ENCODE measurements around the gene KIAA1755.
"Not testable (repeated sequence)": the region's sequence is repeated elsewhere in the genome, so short reads cannot be mapped to it uniquely, and the experiment has no call there.

KIAA1755 gene

GRCh38 chr20:38290829-38291814 is 30.6 kb upstream of the KIAA1755 start:
- DNase-seq (ENCODE audit: low spot score): no peak

- peak; percentile 62 for DNase-seq (ENCODE audit: low spot score)
Observed at GRCh38 chr20:38286586-38287531, 26.3 kb upstream of the KIAA1755 start.

- DNase-seq (ENCODE audit: low spot score): no peak
Observed at GRCh38 chr20:38284893-38285444, 24.4 kb upstream of the KIAA1755 start.

GRCh38 chr20:38284066-38284650 is 23.6 kb upstream of the KIAA1755 start:
- not testable (repeated sequence) for DNase-seq (ENCODE audit: low spot score)

GRCh38 chr20:38283236-38283635 is 22.7 kb upstream of the KIAA1755 start:
- no peak for DNase-seq (ENCODE audit: low spot score)

GRCh38 chr20:38281176-38281915 is 20.8 kb upstream of the KIAA1755 start:
- not testable (repeated sequence) for DNase-seq (ENCODE audit: low spot score)

- DNase-seq (ENCODE audit: low spot score): no peak
Observed at GRCh38 chr20:38278763-38279162, 18.2 kb upstream of the KIAA1755 start.

GRCh38 chr20:38278131-38278530 is 17.6 kb upstream of the KIAA1755 start:
- no peak for DNase-seq (ENCODE audit: low spot score)

- no peak for DNase-seq (ENCODE audit: low spot score)
Observed at GRCh38 chr20:38277691-38278090, 17.2 kb upstream of the KIAA1755 start.

- no peak for DNase-seq (ENCODE audit: low spot score)
Observed at GRCh38 chr20:38277285-38277684, 16.8 kb upstream of the KIAA1755 start.

GRCh38 chr20:38275815-38276550 is 15.4 kb upstream of the KIAA1755 start:
- peak; percentile 33 for DNase-seq (ENCODE audit: low spot score)

- no peak for DNase-seq (ENCODE audit: low spot score)
Observed at GRCh38 chr20:38272961-38273360, 12.4 kb upstream of the KIAA1755 start.

GRCh38 chr20:38272398-38272797 is 11.9 kb upstream of the KIAA1755 start:
- DNase-seq (ENCODE audit: low spot score): no peak

GRCh38 chr20:38271608-38272120 is 11.1 kb upstream of the KIAA1755 start:
- no peak for DNase-seq (ENCODE audit: low spot score)

GRCh38 chr20:38270869-38271605 is 10.5 kb upstream of the KIAA1755 start:
- peak; percentile 77 for DNase-seq (ENCODE audit: low spot score)

GRCh38 chr20:38269715-38270114 is 9.2 kb upstream of the KIAA1755 start:
- DNase-seq (ENCODE audit: low spot score): no peak

GRCh38 chr20:38269040-38269439 is 8.5 kb upstream of the KIAA1755 start:
- DNase-seq (ENCODE audit: low spot score): no peak

- no peak for DNase-seq (ENCODE audit: low spot score)
Observed at GRCh38 chr20:38267901-38268514, 7.5 kb upstream of the KIAA1755 start.

- no peak for DNase-seq (ENCODE audit: low spot score)
Observed at GRCh38 chr20:38267296-38267695, 6.8 kb upstream of the KIAA1755 start.

All from COLO829 (cell line).